Esophagus muscularis mucosa (tissue), 4 donors: ENCODE measurements around the gene FAM241B.
A peak's percentile ranks its signal among the peaks of the same experiment; 100 is the strongest.

Experiments
- CTCF ChIP-seq, 3 experiments: fragments of 200-600 bp in 2 of 3; fragments of 450-650 bp in 1 of 3; sonication (generic) in 2 of 3; IDR thresholded peaks; one replicate each; pipeline ENCODE4 v1.5.1; 2017 to 2019; ENCODE audit warnings: antibody characterized with exemption in 3 of 3, mild to moderate bottlenecking in 2 of 3, moderate library complexity in 1 of 3
- EP300 ChIP-seq: sonication (generic); formaldehyde crosslinking; IDR thresholded peaks from one replicate; pipeline ENCODE4 v1.6.1; 2017; ENCODE audit warnings: antibody characterized with exemption
- POLR2A ChIP-seq: fragments of 450-650 bp; IDR thresholded peaks from one replicate; pipeline ENCODE4 v1.6.1; 2017; ENCODE audit warnings: antibody characterized with exemption, moderate library complexity, mild to moderate bottlenecking, low read depth
- POLR2AphosphoS5 ChIP-seq, 2 donors: sonication (generic); formaldehyde crosslinking; IDR thresholded peaks; one replicate each; pipeline ENCODE4 v1.6.1; 2017; ENCODE audit warnings: antibody characterized with exemption in 2 of 2

GRCh38 chr10:69636626-69637605 lies 6.9 kb downstream of the FAM241B start:
- TF ChIP-seq CTCF (IDR thresholded peaks at IDR 0.05) (peak in 1 of 3 experiments; percentile 15), POLR2AphosphoS5 (IDR thresholded peaks at IDR 0.05) (no peak), POLR2A (no peak), EP300 (no peak)
